GM21515 (cell line): ENCODE measurements around the gene HLCS.

ENCODE experiments used
- ATAC-seq: cut with Tn5 transposase; IDR thresholded peaks from one replicate; pipeline ENCODE4 v1.9.1; 2021; ENCODE audit not compliant: unreplicated experiment

The HLCS gene

GRCh38 chr21:36852293-36852692 is 114.2 kb downstream of the HLCS start:
- no peak for ATAC-seq

DNA sequence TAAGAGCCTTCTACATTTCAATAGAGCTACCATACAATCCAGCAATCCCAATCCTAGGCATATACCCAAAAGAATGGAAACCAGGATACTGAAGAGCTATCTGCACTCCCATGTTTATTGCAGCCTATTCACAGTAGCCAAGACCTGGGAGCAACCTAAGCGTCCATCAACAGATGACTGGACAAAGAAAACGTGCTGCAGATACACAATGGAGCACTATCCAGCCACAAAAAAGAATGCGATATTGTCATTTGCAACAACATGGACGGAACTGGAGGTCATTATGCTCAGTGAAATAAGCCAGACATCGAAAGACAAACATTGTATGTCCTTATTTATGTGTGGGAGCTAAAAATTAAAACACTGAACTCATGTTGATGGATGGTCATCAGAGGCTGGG is 115.3 kb downstream of the HLCS start:
- ATAC-seq, result no peak

- no peak for ATAC-seq
These were observed 116.1 kb downstream of the HLCS start for GRCh38 chr21:36850372-36850771.

DNA sequence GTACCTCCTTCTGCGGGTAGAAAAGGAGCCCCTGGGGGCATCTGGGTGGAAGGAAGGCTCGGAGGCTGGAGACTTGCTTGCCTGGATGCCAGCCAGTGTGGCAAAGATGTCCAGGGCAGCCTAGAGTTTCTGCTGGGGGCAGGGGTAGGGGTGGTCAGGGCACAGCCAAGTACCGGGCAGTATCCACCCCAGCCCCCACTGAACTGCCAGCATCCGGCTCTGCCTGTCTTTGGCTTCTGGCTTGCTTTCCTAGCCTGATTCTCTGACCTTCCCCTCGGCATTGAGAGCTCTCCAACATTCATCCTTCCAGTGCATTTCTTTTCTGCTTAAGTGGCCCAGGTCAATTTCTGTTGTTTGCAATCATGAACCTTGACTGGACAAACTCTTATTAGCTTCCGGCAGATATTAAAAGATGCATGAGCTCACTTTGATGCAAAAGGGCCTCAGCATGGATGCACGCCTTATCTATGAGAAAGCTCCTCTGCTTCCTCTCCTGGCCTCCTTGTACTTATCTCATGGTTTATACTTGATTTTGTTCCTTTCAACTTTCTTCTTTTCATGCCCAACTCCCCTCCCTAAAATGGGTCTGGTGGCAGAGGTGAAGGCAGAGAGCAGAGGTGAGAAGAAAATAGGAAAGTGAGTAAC is 116.9 kb downstream of the HLCS start:
- no peak for ATAC-seq

- no peak for ATAC-seq
These were observed 117.7 kb downstream of the HLCS start for GRCh38 chr21:36848730-36849274.

DNA sequence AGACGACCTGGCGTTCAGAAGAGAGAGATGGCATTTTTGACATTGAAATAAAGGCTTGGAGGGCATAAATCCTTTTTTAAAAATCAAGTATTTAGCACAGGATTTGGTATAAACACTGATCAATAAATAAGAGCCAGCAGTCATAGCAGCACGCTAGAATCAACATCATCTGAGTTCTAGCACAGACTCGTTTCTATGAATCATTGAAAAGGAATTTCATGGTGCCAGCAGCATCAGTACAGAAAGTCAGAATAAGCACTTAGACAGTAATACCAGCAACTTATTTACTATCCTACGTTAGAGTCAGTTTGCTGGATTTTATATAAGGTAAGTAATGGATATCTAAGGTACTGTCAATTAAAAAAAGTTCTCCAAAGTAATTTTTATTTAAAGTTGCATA is 119.3 kb downstream of the HLCS start:
- no peak for ATAC-seq

- ATAC-seq, result no peak
These were observed 119.8 kb downstream of the HLCS start for GRCh38 chr21:36846631-36847030.

GRCh38 chr21:36845790-36846189 is 120.7 kb downstream of the HLCS start:
- no peak for ATAC-seq

GRCh38 chr21:36845070-36845469 is 121.4 kb downstream of the HLCS start:
- ATAC-seq, result no peak

- ATAC-seq, result no peak
These were observed 124.6 kb downstream of the HLCS start for GRCh38 chr21:36841866-36842265.

DNA sequence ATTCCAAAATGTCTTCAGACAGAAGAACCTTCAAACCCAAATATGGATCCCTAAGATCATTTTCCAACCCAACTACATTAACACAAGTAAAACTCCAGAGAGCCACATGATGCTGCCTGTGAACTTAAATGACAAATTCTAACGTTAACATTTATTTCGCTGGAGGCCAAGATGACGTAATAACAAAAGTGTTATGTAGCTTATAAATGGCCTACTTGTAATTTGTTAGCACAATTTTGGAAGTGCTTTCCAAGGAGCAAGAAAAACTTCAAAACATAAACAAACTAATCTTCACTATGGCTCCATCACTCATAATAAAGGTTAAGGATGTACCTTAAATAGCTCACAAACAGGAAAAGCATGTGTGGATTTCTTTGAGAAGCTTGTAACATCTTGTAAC is 126.7 kb downstream of the HLCS start:
- no peak for ATAC-seq

DNA sequence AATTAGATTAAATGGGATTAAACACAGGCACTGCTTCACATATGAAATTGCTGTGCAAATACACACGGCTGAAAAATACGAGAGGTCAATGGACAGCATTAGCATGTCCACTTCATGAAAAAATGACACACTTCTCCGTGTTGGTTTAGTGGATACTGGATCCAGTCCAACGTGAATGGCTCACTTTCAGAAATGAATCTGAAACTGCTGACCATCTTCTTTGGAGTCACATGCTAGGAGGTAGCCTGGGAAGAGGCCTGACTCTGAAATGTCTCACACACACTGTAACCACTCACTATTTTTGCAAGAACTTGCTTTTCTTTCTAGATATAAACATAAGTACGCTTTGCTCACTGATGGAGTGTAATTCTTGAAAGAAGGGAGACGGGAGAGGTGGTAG is 127.3 kb downstream of the HLCS start:
- no peak for ATAC-seq

DNA sequence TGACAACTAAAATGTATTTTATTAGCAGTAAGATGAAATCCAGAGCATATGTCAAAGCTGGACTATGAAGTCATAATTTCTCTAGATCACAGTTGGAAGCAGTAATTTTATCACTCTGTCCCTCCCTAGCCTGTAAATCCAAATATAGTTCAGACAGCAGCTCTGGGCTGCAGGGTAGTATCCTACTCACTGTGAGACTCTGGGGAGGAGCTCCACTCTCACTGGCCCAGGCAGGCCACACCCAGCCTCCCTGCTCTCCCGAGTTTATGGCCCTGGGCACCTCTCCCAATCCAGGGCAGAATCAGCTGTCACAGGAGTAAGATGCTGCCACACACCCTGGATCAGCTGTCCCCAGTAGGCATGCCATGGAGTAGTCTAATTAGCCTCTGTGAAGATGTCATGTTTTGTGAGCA is 131.1 kb downstream of the HLCS start:
- no peak for ATAC-seq

GRCh38 chr21:36834192-36834591 is 132.3 kb downstream of the HLCS start:
- no peak for ATAC-seq

- no peak for ATAC-seq
These were observed 136.4 kb downstream of the HLCS start for GRCh38 chr21:36830100-36830499.

DNA sequence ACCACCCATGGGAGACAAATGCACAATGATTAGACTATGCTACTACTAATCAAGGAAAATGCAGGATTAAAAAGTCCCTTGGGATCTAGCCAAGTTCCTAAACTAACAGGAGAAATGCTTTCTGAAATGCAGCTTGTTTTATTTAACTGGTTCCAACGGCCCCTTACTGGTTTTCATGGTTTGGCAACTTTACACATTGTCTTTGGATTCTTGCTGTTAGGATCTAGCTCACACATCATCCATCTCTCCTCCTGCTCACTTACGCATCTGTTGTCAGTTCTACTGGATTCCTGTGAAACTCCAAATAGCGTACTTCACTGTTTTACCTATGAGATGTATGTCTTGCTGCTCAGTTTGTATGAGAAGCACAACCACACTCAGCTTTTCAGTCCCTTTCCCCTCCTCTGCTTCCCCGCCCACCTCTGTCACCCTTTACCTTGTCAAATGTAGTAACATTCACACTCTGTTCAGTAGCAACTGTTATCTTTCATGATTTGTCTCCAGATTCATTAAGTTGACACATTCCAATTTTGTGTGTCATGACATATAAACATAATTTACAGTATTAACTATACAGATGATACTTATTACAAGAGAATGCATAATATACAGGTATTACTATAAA is 137.5 kb downstream of the HLCS start:
- ATAC-seq, result no peak

GRCh38 chr21:36828208-36828607 is 138.3 kb downstream of the HLCS start:
- no peak for ATAC-seq

GRCh38 chr21:36825658-36826057 is 140.8 kb downstream of the HLCS start:
- ATAC-seq, result no peak

GRCh38 chr21:36821032-36821299 is 145.5 kb downstream of the HLCS start:
- no peak for ATAC-seq

DNA sequence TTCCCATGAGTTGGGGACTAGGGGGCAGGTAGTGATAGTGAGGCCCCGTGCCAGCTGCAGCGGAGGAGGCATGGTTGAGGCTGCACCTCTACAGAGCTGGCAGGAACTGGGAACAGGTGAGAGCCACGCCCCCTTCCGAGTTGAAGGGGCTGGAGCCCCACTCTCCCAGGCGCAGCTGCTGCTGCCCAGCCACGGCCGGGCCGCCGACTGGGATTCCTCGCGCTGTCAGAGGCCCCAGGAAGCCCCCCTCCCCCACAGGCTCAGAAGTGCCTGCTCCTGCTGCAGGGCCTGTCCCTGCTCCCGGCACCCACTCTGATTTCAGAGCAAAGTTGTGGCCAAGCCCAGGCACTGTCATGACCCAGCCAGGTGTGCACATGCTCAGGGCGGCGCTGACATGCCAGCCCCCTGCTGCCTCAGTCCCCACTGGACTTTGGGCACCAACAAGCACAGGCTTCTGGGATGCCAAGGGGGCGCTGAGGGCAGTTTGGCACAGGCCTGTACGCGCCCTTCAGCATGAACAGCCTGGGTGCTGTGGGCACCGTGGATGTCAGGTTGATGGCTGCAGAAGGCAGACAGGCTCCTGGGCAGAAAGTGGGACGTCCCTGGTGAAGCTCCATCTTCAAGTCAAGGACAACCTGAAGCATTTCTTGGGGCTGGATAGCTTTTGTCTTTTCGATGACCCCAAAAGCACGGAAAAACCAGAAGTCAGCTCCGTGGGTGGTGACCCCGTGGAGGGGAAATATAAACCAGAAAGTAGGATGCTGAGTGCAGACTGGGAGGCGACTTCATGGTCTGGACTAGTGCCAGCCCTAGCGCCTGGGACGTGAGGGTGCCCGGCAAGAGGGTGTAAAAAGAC is 146.1 kb downstream of the HLCS start:
- no peak for ATAC-seq

DNA sequence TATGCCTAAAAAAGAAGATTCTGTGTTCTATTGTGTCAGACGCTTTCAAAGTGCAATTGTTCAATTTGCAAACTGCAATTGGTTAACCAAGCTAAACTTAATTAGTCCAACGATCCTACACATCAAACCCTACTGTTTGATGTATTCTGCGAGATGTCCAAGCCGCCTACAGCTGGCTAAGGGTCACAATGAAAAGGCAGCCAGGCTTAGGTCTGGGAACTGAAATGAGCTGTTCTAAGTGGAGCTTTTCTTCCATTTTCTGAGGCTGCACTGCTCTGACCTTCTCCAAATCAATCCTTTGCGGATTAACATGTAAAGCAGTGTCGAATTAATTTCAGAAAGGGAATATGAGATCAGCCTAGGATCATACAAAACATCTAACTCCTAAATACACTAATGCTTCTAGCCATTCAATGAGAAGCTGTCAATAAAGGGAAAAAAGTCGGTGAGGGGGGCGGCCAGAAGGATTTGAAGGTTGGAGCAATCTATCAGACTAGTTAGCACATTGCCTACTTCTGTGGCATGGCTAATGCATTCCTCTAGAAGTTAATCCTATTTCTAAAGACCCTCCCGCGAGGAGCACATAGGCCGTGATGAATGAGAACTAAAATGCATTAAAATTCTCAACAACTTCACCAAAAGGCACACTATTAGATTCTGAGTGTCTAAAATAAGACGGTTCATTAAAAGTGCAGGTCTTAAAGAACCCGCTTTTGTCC is 148.6 kb downstream of the HLCS start:
- ATAC-seq, result no peak
